Effector memory CD8-positive, alpha-beta T cell (primary cell): ENCODE data around the gene TIPARP.

Experiments
- ATAC-seq: fragments of 150-1000 bp; cut with Tn5 transposase; replicated peaks from 2 replicates; pipeline ENCODE4 v1.10.0; 2021; ENCODE audit warnings: mild to moderate bottlenecking, moderate library complexity
- DNase-seq, 3 experiments: peaks; one replicate each; pipeline ENCODE4 v3.0.0; 2021
- H3K27ac Mint-ChIP-seq, 2 donors: one replicate each; pipeline ENCODE4 v1.8.0; 2022; ENCODE audit warnings: mild to moderate bottlenecking in 2 of 2, mixed read lengths in 2 of 2, moderate library complexity in 2 of 2
- H3K27me3 Mint-ChIP-seq, 2 donors: one replicate each; pipeline ENCODE4 v1.8.0; 2022; ENCODE audit warnings: mixed read lengths in 2 of 2
- H3K36me3 Mint-ChIP-seq: one replicate; pipeline ENCODE4 v1.8.0; 2022; ENCODE audit warnings: mild to moderate bottlenecking, moderate library complexity, mixed read lengths; ENCODE audit not compliant: insufficient read depth
- H3K4me1 Mint-ChIP-seq, 2 donors: one replicate each; pipeline ENCODE4 v1.8.0; 2022; ENCODE audit warnings: low read depth in 2 of 2, mixed read lengths in 2 of 2
- H3K4me3 Mint-ChIP-seq, 2 donors: one replicate each; pipeline ENCODE4 v1.8.0; 2022; ENCODE audit warnings: mild to moderate bottlenecking in 2 of 2, mixed read lengths in 2 of 2, moderate library complexity in 2 of 2
- H3K9me3 Mint-ChIP-seq, 2 donors: one replicate each; pipeline ENCODE4 v1.8.0; 2022; ENCODE audit warnings: mixed read lengths in 2 of 2

TIPARP gene

DNA sequence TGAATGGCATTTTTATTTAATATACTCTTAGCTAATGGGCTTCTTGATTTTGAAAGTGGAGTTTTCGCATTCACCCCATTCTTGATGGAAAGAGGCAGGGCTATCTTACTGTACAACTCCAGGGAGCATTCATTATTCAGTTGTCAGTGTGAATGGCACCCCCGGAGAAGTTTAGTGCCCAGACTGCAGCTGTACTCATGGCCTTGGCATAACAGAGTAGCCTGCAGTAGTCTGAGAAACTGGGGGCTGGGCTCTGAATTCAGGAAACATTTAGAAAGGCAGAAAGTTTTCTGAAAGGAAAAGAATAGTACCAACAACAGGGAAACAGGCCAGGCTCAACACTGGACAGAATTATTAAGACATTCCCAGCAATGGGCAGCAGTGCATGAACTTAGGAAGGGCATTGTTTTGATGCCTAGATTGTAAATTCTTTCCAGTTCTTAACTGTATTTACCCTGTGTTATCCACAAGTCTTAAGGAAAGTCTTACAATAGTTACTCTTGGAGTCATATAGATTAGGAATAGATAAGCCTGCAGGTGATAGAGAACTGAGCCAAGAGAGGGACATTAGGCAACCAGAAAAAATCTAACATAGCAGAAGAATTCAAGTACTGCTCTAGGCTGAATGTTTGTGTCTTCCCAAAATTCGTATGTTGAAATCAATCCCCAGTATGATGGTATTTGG lies 44.4 kb downstream of the TIPARP start:
- Mint-ChIP-seq H3K4me3 (no peak overlapping the region), H3K36me3 (no peaks in the 10 kb centered on the region), H3K9me3 (no peaks in the 10 kb centered on the region), H3K27ac (no peak overlapping the region), H3K4me1 (no peaks in the 10 kb centered on the region), H3K27me3 (no peaks in the 10 kb centered on the region)
- DNase-seq (no peak), ATAC-seq (no peak)

DNA sequence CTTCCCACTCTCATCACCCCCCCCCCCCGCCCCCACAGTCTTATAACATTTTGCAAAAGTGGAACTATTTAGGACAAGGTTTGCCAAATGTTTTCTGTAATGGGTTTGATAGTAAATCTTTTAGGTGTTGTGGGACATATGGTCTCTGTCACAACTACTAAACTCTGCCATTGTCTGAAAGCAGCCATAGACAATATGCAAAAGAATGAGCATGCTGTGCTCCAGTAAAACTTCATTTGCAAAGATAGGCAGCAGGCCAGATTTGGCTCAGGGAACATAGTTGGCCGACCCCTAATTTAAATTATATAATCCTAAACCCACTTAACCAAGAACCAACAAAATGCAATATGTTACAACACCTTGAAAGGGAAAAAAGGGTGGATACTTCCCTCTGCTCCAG lies 46.4 kb downstream of the TIPARP start:
- DNase-seq (no peak), ATAC-seq (no peak)
- Mint-ChIP-seq H3K4me3 (no peak overlapping the region), H3K27ac (no peak overlapping the region), H3K4me1 (no peaks in the 10 kb centered on the region), H3K9me3 (no peaks in the 10 kb centered on the region), H3K27me3 (no peaks in the 10 kb centered on the region), H3K36me3 (no peaks in the 10 kb centered on the region)

DNA sequence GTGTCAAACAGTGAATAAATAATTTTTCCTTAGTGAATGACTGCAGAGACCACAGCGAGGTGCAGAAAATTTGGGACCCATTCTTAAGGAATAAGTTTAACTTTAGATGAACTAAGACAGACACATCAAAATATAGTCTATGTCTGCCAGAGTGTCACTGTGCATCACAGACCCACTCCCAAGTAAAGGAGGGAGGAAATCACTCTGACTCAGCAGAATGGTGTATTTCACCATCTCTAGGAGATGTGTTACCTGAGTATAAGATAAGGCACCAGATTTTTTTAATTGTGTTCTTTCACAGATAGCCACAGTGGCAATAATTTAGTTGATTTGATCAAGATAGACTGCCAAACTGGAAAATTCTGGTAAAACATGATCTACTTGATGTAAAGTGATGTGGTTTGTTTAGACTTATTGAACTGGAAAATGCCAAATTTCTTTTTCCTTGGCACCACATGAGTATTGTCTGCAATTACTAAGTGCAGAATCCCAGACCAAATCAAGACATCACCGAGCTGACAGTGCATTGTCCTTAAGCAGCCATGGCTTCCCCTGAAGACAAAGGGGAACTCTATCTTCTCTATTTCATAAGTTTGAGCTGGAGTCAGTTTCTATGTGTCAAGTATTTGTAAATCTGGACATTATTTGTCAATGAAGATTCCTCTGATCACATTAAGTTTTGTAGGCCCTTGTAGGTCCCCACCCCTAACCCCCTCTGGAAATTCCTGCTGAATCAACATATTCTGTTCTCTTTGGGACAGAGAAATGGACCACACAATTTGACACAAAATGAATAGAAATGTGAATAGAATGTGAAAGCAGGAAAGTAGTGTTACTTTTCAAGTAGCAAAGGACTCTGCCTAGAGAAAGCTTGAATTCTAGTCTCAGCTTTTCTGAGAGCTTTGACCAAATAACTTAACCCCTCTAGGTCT lies 47.6 kb downstream of the TIPARP start:
- no peaks in the 10 kb centered on the region for H3K9me3 Mint-ChIP-seq
- ATAC-seq = no peak
- no peaks in the 10 kb centered on the region for H3K4me1 Mint-ChIP-seq
- DNase-seq = no peak
- H3K27me3 Mint-ChIP-seq = no peaks in the 10 kb centered on the region
- no peaks in the 10 kb centered on the region for H3K36me3 Mint-ChIP-seq
- H3K27ac Mint-ChIP-seq = no peak overlapping the region
- no peak overlapping the region for H3K4me3 Mint-ChIP-seq

DNA sequence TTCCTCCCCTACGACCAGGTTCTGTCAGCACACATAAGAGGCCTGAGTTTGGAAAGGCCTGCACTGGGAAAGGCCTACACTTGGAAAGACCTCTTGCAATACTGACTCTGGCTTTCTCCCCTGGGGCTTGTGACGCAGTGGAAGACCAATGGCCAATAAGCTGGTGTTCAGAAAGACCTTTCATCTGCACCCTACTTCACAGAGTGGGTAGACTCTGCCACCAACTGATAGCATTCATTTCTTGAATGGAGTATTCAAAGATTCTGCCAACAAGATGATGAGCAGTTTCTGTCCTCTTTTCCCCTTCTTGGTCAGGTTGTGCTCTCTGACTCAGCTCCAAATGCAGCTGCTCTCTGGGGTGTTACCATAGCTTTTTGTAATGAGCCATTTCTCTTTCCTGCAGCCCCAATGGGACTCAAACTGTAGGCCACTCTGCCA lies 48.8 kb downstream of the TIPARP start:
- no peaks in the 10 kb centered on the region for H3K9me3 Mint-ChIP-seq

DNA sequence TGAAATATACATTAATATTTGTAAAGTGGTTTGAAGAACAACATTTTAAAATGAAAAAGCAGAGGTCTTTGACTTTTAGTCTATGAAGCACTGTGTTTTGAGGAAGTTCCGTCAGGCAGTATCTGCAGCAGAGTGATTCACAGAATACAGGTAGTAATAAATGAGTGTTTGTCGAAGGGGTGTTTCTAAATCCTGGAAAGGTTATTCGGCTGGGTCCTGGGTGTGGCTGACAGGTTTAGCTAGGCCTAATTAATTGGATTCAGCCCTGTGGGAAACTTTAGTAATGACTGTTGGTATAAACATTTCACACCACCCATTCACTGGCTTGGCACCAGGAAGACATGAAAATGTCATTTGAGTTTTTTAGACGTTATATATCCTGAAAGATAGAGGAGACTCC lies 51.3 kb downstream of the TIPARP start:
- no peaks in the 10 kb centered on the region for H3K9me3 Mint-ChIP-seq
- no peaks in the 10 kb centered on the region for H3K4me1 Mint-ChIP-seq
- DNase-seq = no peak
- no peak overlapping the region for H3K4me3 Mint-ChIP-seq
- H3K27me3 Mint-ChIP-seq = no peaks in the 10 kb centered on the region
- H3K36me3 Mint-ChIP-seq = no peaks in the 10 kb centered on the region
- no peak overlapping the region for H3K27ac Mint-ChIP-seq
- no peak for ATAC-seq

More for the DNA sequence above, 48.8 kb downstream of the TIPARP start:
- Mint-ChIP-seq H3K36me3 (no peaks in the 10 kb centered on the region), H3K27me3 (no peaks in the 10 kb centered on the region), H3K27ac (no peak overlapping the region), H3K4me1 (no peaks in the 10 kb centered on the region), H3K4me3 (no peak overlapping the region)
- ATAC-seq (no peak), DNase-seq (no peak)

DNA sequence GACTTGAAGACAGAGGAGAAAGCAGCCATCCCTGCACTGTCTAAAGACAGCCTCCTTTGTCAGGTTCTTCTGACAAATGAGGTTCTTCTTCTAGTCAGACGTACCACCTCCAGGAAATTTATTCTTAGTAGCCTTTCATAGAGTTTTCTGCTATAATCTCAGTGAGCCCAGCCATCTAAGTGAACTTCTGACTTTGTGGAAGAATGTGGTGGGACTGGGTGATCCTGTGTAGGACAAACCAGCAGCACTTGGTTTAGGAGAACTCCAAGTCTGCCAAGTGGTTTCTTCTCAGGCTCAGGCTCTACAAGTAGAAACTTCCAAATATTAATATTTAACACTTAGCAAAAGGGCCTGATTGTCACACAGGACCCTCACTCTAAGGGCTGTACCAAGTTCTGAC lies 52.1 kb downstream of the TIPARP start:
- no peaks in the 10 kb centered on the region for H3K36me3 Mint-ChIP-seq
- H3K9me3 Mint-ChIP-seq = no peaks in the 10 kb centered on the region
- no peak overlapping the region for H3K27ac Mint-ChIP-seq
- no peak overlapping the region for H3K4me3 Mint-ChIP-seq
- H3K4me1 Mint-ChIP-seq = no peaks in the 10 kb centered on the region
- no peak for ATAC-seq
- H3K27me3 Mint-ChIP-seq = no peaks in the 10 kb centered on the region
- DNase-seq = no peak

DNA sequence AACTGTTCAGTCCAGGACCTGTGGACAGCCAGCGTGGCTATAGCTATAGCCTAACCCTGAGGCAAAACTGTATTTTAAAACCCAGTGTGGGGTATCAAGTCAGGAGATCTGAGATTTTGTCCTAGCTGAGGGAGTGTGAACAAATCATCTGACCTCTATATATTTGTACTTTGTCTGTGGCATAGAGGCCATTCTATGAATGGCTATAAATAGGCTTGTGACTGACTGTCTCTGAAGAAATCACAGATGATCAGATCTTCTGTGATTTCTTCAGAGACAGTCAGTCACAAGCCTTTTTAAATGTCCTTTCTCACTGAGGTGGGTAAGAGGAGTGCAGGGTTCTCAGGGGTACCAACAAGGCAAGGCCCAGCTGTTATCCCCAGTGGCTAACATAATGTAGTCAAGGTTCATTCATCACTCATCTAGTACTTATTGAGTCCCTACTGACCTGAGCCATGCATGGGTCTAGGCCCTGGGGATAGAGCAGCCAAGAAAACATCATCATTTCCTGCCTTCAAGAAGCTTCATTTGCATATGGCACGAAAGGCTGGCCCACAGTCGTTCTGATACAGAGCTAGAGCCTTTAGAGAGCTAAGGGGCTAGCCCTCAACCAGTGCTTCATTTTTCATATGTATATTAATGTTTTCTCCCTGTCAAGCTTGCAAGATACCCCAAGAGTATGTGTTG lies 53.3 kb downstream of the TIPARP start:
- Mint-ChIP-seq H3K4me1 (no peaks in the 10 kb centered on the region), H3K4me3 (no peak overlapping the region), H3K9me3 (no peaks in the 10 kb centered on the region), H3K27ac (no peak overlapping the region), H3K27me3 (no peaks in the 10 kb centered on the region), H3K36me3 (no peaks in the 10 kb centered on the region)
- no peak for DNase-seq
- no peak for ATAC-seq

DNA sequence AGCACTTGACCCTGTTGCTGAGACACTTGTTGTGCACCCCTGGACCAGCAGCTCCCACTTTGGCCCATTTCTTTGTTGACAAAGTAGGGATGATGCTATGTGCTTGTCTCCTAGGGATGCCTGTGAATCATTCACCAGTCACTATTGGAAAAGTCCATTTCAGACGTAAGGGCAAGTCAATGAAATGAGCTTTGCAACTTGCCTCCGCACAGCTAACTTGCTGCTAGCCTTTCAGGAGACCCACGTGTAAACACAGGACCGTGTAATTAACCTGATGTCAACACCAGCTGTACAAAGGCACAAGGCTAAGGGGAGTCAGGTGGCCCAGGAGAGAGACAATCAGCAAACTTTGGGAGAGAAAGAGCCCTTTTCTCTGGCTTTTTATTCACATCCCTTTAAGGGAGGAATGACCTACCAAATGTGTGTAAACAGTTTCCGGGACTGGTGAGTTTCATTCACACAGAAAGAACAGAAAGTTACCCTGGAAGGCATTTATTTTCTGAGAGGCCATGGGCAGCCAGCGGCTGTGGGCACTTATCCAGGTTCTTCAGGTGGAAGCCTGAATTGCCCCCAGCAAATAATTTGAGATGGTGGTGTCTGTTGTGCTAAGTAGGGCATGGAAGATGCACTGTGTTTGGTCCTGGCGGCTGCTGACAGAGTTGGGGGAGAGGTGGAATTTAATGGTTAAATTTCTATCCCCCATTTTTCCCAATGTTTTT lies 54.0 kb downstream of the TIPARP start:
- H3K27ac Mint-ChIP-seq = no peak overlapping the region
- H3K27me3 Mint-ChIP-seq = no peaks in the 10 kb centered on the region
- no peak for DNase-seq
- no peaks in the 10 kb centered on the region for H3K4me1 Mint-ChIP-seq
- no peak overlapping the region for H3K4me3 Mint-ChIP-seq
- H3K9me3 Mint-ChIP-seq = no peaks in the 10 kb centered on the region
- no peaks in the 10 kb centered on the region for H3K36me3 Mint-ChIP-seq
- ATAC-seq = no peak

DNA sequence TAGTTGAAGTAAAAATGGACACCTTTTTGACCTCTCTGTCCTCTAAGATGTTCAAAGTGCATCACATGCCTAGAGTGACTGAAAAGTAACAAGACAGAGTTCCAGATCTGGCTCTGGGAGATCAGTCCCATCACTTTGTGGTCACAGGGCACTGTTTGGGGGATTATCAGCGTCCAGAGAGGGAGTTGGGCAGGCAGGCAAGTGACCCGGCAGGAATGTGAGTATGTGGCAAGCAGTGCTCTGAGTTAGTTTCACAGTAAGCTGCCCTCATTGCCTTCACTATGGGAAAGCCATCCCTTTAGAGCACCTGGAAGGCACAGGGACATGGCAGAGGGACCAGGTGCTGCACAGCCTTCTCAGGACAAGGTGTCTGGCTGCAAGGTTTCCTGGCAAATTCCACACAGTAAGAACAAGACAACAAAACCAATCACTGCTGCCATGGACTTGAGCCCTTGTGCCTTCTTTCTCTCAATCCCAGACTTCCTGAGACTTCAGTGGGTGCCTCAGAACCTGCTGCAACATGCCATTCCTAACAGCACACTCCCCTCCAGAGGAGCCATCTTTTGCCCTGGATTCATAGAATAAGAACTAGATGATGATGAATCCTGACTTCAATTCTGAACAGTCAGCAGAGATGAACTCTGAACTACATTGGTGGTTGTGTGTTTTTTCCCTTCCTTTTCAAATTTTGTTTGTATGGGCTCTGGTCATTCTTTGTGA lies 55.2 kb downstream of the TIPARP start:
- H3K4me3 Mint-ChIP-seq = no peak overlapping the region
- DNase-seq (no peak), ATAC-seq (no peak)
- H3K9me3 Mint-ChIP-seq = no peaks in the 10 kb centered on the region
- H3K27ac Mint-ChIP-seq = no peak overlapping the region
- no peaks in the 10 kb centered on the region for H3K4me1 Mint-ChIP-seq
- H3K27me3 Mint-ChIP-seq = no peaks in the 10 kb centered on the region
- no peaks in the 10 kb centered on the region for H3K36me3 Mint-ChIP-seq

DNA sequence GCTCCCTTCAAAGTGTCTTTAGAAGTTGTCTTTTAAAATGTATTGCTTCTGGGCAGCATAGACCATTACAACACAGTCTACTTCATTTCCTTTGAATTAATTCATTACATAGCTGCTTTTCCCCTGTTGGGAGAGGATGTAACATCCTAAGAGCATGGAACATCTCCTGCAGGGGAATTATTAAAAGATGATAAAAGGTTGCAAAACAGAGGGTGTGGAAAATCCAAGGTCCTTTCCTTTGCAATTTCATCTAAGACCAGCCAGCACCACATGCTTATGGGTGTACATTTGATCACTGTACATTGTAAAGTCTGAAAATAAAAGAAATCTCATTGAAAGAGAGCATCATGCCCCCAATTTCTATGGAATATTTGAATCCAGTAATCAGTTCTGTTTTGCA lies 57.4 kb downstream of the TIPARP start:
- H3K4me1 Mint-ChIP-seq = no peaks in the 10 kb centered on the region
- no peaks in the 10 kb centered on the region for H3K27me3 Mint-ChIP-seq
- DNase-seq (no peak), ATAC-seq (no peak)
- no peaks in the 10 kb centered on the region for H3K9me3 Mint-ChIP-seq
- H3K27ac Mint-ChIP-seq = no peak overlapping the region
- H3K36me3 Mint-ChIP-seq = no peaks in the 10 kb centered on the region
- H3K4me3 Mint-ChIP-seq = no peak overlapping the region

DNA sequence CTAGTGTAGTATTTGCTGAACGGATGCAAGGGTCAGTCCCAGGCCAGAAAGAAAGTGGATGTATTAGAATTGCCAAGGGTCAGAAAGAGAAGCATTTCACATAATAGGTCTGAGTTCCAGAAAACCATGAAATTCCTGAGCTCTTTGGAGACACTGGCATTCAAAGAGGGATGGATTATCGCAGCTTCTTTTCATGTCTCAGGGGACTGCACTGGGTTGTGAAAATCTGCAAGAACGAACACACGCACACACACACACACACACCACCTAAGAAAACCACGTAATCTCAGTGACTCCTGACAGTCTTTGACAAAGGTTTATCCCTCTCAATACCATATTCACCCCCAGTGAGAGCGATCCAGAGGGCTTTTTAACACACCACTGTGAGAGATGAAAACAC lies 57.9 kb downstream of the TIPARP start:
- no peak overlapping the region for H3K4me3 Mint-ChIP-seq
- ATAC-seq (no peak), DNase-seq (no peak)
- no peaks in the 10 kb centered on the region for H3K4me1 Mint-ChIP-seq
- no peaks in the 10 kb centered on the region for H3K9me3 Mint-ChIP-seq
- H3K27me3 Mint-ChIP-seq = no peaks in the 10 kb centered on the region
- no peaks in the 10 kb centered on the region for H3K36me3 Mint-ChIP-seq
- H3K27ac Mint-ChIP-seq = no peak overlapping the region

DNA sequence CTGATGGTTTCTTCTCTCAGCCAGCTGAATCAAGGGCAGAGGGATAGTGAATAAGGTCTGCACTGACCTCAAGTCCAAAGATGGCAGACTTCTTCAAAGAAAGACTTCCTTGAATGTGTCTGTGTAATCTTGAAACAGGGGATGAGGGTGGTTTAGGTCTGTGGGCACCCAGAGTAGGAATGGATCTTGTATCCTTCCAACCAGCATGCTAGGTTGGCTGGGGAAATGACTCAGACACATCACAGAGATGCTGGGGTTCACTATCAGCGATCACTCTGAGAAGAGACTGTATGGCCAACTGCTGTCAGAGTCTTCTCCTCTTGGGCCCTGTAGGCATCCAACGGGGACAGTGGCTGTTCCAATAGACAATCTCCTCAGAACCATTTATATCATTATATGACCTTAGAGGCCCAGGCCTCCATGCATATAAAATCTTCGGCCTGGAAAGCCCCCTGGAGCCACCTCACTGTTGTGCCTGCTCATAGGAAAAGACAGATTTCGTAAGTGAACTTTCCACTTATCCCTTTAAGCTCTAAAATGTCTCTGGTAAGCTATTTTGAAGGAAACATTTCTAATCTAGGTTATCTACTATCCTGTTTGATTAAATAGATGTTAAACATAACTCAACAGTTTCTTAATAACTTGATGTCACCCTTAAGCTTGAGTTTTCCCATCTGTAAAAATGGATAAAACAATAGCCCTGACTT lies 58.5 kb downstream of the TIPARP start:
- Mint-ChIP-seq H3K27me3 (no peaks in the 10 kb centered on the region), H3K27ac (no peak overlapping the region), H3K4me3 (no peak overlapping the region), H3K36me3 (no peaks in the 10 kb centered on the region), H3K9me3 (no peaks in the 10 kb centered on the region), H3K4me1 (no peaks in the 10 kb centered on the region)
- DNase-seq = no peak
- no peak for ATAC-seq
